BJ (cell line): Measurements from ENCODE around the gene BPI. TPM values are rescaled to one million over a fixed set of nuclear protein-coding genes. Genes with fewer than 3 reads are reported as not detected.
"Not testable (repeated sequence)": the region's sequence is repeated elsewhere in the genome, so short reads cannot be mapped to it uniquely, and the experiment has no call there.

Experiments used
- CTCF ChIA-PET: fragments of 350-600 bp; formaldehyde crosslinking; extraction: SDS; loops from one replicate; lab custom pipeline; 2021; ENCODE audit warnings: antibody characterized with exemption, inconsistent platforms; lab: Yijun Ruan, JAX
- POLR2A ChIA-PET: fragments of 300-600 bp; sonication (Branson Sonifier 250); formaldehyde crosslinking; extraction: SDS; loops from one replicate; lab custom pipeline; 2021; ENCODE audit warnings: antibody characterized with exemption; lab: Charles Lee
- DNase-seq: peaks from one replicate; pipeline ENCODE4 v3.0.0-alpha.2; 2011; ENCODE audit warnings: low read depth
- H3K27me3 ChIP-seq: 2 replicates; pipeline ENCODE4 v1.6.0; 2011; ENCODE audit warnings: low read length; ENCODE audit not compliant: control insufficient read depth, insufficient read depth
- H3K36me3 ChIP-seq: 2 replicates; pipeline ENCODE4 v1.5.1; 2011; ENCODE audit warnings: low read length; ENCODE audit not compliant: control insufficient read depth, insufficient read depth
- H3K4me3 ChIP-seq: 2 replicates; pipeline ENCODE4 v1.5.1; 2011; ENCODE audit warnings: low read depth, mild to moderate bottlenecking, control low read depth, low read length
- polyA minus RNA-seq: library from RNA; depleted of rRNA, polyadenylated mRNA; stranded (reverse); fragments of >200 nt; gene quantifications from 2 replicates; pipeline ENCODE4 v1.2.3, GENCODE V29; 2011; rRNA and poly(A)+ RNA removed
- polyA plus RNA-seq: library from polyadenylated mRNA; depleted of rRNA; stranded (reverse); fragments of >200 nt; gene quantifications from 2 replicates; pipeline ENCODE4 v1.2.3, GENCODE V29; 2011; rRNA removed
- TF ChIP-seq, protein P1 (sequence below): IDR thresholded peaks from 2 replicates; pipeline ENCODE4 v1.5.1; 2011; ENCODE audit warnings: low read depth, mild to moderate bottlenecking, control low read depth, inconsistent platforms, low read length, moderate library complexity; ENCODE audit not compliant: insufficient read depth

The BPI gene
- polyA plus RNA-seq (0.69 and 1.1 TPM in 2 replicates), polyA minus RNA-seq (0.38 TPM in 1 of 2 replicates, not detected in the other)

GRCh38 chr20:38303908-38304379 is at the start of gene BPI:
Gene BPI (plus strand): TSS chr20:38304156. CDS start chr20:38304224, 68 bp downstream.
- TF ChIP-seq, protein P1, sequence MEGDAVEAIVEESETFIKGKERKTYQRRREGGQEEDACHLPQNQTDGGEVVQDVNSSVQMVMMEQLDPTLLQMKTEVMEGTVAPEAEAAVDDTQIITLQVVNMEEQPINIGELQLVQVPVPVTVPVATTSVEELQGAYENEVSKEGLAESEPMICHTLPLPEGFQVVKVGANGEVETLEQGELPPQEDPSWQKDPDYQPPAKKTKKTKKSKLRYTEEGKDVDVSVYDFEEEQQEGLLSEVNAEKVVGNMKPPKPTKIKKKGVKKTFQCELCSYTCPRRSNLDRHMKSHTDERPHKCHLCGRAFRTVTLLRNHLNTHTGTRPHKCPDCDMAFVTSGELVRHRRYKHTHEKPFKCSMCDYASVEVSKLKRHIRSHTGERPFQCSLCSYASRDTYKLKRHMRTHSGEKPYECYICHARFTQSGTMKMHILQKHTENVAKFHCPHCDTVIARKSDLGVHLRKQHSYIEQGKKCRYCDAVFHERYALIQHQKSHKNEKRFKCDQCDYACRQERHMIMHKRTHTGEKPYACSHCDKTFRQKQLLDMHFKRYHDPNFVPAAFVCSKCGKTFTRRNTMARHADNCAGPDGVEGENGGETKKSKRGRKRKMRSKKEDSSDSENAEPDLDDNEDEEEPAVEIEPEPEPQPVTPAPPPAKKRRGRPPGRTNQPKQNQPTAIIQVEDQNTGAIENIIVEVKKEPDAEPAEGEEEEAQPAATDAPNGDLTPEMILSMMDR = no peak
- ChIA-PET POLR2A (no interaction called here), CTCF (interaction anchor here (0.8 to 8.5 kb wide), 5 partner anchors 9 to 246 kb away, joined by 3 to 188 read pairs (median 5); no protein-coding TSS in a partner anchor)
- no peak within 1 kb of the TSS for H3K4me3 ChIP-seq
- H3K27me3 ChIP-seq = peaks cover 2% of the 10 kb centered on the region; the same call in 1 of the 2 replicates
- DNase-seq = no peak
- no peaks in the 10 kb centered on the region for H3K36me3 ChIP-seq

DNA sequence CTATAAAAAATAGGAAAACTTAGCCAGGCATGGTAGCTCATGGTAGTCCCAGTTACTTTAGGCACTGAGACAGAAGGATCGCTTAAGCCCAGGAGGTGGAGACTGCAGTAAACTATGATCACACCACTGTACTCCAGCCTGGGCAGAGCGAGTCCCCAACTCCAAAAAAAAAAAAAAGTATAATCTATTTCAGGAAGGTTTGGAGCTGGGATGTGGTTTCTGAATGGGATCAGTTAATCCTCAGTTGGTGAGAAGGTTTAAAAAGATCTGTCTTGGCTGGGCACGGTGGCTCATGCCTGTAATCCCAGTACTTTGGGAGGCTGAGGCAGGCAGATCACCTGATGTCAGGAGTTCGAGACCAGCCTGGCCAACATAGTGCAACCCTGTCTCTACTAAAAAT is 49.3 kb upstream of the BPI start:
- CTCF ChIA-PET = interaction anchor here (0.8 to 1.4 kb wide), 3 partner anchors 9 to 50 kb away, joined by 4 read pairs; no protein-coding TSS in a partner anchor
- H3K27me3 ChIP-seq, H3K36me3 ChIP-seq, POLR2A ChIA-PET, DNase-seq, H3K4me3 ChIP-seq: not testable (repeated sequence)

DNA sequence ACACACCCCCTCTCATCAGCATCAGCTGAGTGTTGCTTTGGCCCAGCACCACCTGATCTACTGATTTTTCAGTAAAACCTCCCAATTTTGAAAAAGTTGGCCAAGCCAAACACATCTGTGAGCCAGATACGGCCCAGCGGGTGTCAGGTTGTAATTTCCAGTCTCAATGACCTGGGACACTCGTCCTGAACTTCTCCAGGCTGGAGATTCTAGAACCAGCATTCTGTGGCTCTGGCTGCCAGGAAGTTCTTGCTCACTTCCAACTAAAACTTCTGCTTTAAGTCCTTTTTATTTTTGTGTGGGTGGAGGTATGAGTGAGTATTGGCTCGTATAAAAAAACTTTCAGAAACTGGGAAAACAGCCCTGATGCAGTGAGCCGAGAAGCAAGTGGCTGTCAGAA is 48.6 kb upstream of the BPI start:
- Histone ChIP-seq H3K36me3 (no peaks in the 10 kb centered on the region), H3K4me3 (no peak overlapping the region), H3K27me3 (no peaks in the 10 kb centered on the region)
- no peak for DNase-seq
- TF ChIP-seq, protein P1 = no peak
- CTCF ChIA-PET = interaction anchor here (1.3 to 1.4 kb wide), 2 partner anchors 32 to 49 kb away, joined by 4 read pairs; no protein-coding TSS in a partner anchor
- POLR2A ChIA-PET = no interaction called here

DNA sequence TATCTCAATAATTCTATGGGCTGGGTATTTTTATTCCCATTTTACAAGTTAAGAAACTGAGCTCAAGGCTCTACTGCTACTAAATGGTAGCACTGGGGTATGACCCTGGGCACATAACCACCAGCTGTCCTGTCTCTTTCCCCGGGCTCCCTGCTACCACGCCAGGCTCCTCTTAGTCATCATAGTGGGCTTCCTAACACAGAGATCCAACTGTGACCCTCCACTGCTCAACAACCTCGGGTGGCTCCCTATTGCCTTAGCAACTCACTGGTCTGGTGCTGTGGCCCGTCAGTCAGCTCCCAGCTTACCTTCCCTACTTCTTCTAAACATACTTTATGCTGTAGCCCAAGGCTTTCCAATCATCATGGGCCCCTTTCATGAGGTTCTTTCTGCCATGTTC is 47.9 kb upstream of the BPI start:
- POLR2A ChIA-PET = no interaction called here

GRCh38 chr20:38256966-38257365 is 47.0 kb upstream of the BPI start:
- ChIA-PET POLR2A (no interaction called here), CTCF (no interaction called here)
- H3K27me3 ChIP-seq = no peaks in the 10 kb centered on the region
- DNase-seq = no peak
- no peaks in the 10 kb centered on the region for H3K36me3 ChIP-seq
- no peak overlapping the region for H3K4me3 ChIP-seq
- TF ChIP-seq, protein P1 = no peak

More for the DNA sequence above, 47.9 kb upstream of the BPI start:
- TF ChIP-seq, protein P1 = no peak
- H3K4me3 ChIP-seq = no peak overlapping the region
- DNase-seq = no peak
- CTCF ChIA-PET = interaction anchor here (1.3 to 1.4 kb wide), 2 partner anchors 33 to 49 kb away, joined by 4 read pairs; no protein-coding TSS in a partner anchor
- H3K27me3 ChIP-seq = no peaks in the 10 kb centered on the region
- no peaks in the 10 kb centered on the region for H3K36me3 ChIP-seq
